T-helper 1 cell treated with Interleukin-12 subunit alpha and Interleukin-12 subunit beta and Interleukin-4 antibody, amounts not matched to agents 30 μg/mL and 1 μg/mL, for 36 hours (primary cell): ENCODE measurements around the gene PDE3B.
"Not testable (repeated sequence)": the region's sequence is repeated elsewhere in the genome, so short reads cannot be mapped to it uniquely, and the experiment has no call there.

ENCODE experiments used
- H3K27ac Mint-ChIP-seq: one replicate; pipeline ENCODE4 v1.8.0; 2021; ENCODE audit warnings: mild to moderate bottlenecking, mixed read lengths
- H3K27me3 Mint-ChIP-seq: one replicate; pipeline ENCODE4 v1.8.0; 2021; ENCODE audit warnings: low read depth, mixed read lengths
- H3K36me3 Mint-ChIP-seq: one replicate; pipeline ENCODE4 v1.8.0; 2021; ENCODE audit warnings: low read depth, mixed read lengths
- H3K4me1 Mint-ChIP-seq: one replicate; pipeline ENCODE4 v1.8.0; 2021; ENCODE audit warnings: low read depth, mixed read lengths
- H3K4me3 Mint-ChIP-seq: one replicate; pipeline ENCODE4 v1.8.0; 2021; ENCODE audit warnings: mild to moderate bottlenecking, moderate library complexity, mixed read lengths
- H3K9me3 Mint-ChIP-seq: one replicate; pipeline ENCODE4 v1.8.0; 2021; ENCODE audit warnings: mixed read lengths

The PDE3B gene

GRCh38 chr11:14863775-14864174 lies 220.2 kb downstream of the PDE3B start:
- not testable (repeated sequence) for H3K27ac Mint-ChIP-seq, H3K27me3 Mint-ChIP-seq, H3K4me3 Mint-ChIP-seq, H3K4me1 Mint-ChIP-seq
- Mint-ChIP-seq H3K36me3 (peaks cover 62% of the 10 kb centered on the region), H3K9me3 (peaks cover 18% of the 10 kb centered on the region)

GRCh38 chr11:14872032-14872431 lies 228.4 kb downstream of the PDE3B start:
- H3K27me3 Mint-ChIP-seq = no peaks in the 10 kb centered on the region
- no peaks in the 10 kb centered on the region for H3K9me3 Mint-ChIP-seq
- peaks cover 62% of the 10 kb centered on the region for H3K36me3 Mint-ChIP-seq
- H3K27ac Mint-ChIP-seq = peak overlapping the region; percentile 5
- peaks cover 9% of the 10 kb centered on the region for H3K4me1 Mint-ChIP-seq
- H3K4me3 Mint-ChIP-seq = no peak overlapping the region

GRCh38 chr11:14873632-14874031 lies 230.0 kb downstream of the PDE3B start:
- no peak overlapping the region for H3K4me3 Mint-ChIP-seq
- no peak overlapping the region for H3K27ac Mint-ChIP-seq
- no peaks in the 10 kb centered on the region for H3K9me3 Mint-ChIP-seq
- peaks cover 9% of the 10 kb centered on the region for H3K4me1 Mint-ChIP-seq
- H3K27me3 Mint-ChIP-seq = no peaks in the 10 kb centered on the region
- peaks cover 64% of the 10 kb centered on the region for H3K36me3 Mint-ChIP-seq

DNA sequence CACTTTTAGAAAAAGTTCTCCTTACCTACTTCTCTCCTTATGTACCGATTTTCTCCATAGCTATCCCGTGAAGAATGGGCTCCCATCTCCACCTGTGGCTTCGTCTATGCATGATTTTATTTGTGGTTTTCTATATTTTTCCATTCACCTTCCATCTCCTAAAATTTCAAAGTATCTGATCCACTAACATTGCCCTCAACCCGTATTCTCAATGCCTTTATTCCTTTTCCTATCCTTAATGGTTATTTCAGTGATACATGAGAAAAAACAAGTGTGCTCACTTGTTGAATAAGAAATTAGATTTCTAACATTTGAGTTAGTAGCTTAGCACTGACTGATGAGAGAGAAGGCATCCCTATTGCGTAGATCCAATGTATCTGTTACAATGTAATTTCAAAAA lies 231.6 kb downstream of the PDE3B start:
- Mint-ChIP-seq H3K36me3 (peaks cover 64% of the 10 kb centered on the region), H3K27ac (peak overlapping the region; percentile 2), H3K4me1 (peaks cover 9% of the 10 kb centered on the region), H3K9me3 (no peaks in the 10 kb centered on the region), H3K27me3 (no peaks in the 10 kb centered on the region), H3K4me3 (no peak overlapping the region)

GRCh38 chr11:14881576-14882193 lies 238.1 kb downstream of the PDE3B start:
- H3K36me3 Mint-ChIP-seq = peaks cover 46% of the 10 kb centered on the region

DNA sequence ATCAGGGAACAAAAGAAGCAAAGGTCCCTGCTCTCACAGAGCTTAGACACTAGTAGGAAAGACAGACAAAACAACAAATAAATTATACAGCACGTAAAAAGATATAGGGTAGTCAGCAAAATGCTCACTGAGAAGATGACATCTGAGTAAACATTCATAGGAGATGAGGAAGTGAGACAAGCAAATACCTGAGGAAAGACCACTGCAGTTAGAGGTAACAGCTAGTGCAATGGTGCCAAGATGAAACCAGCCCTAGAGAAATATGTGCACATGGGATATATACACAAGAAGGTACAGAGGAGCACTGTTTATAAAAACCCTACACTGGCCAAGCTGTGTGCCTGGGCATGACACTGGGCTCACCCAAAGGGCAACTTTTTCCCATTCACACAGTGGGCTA lies 238.6 kb downstream of the PDE3B start:
- H3K36me3 Mint-ChIP-seq = peaks cover 48% of the 10 kb centered on the region
- H3K27ac Mint-ChIP-seq = no peak overlapping the region
- H3K27me3 Mint-ChIP-seq = no peaks in the 10 kb centered on the region
- peaks cover 15% of the 10 kb centered on the region for H3K4me1 Mint-ChIP-seq
- H3K9me3 Mint-ChIP-seq = peaks cover 12% of the 10 kb centered on the region
- no peak overlapping the region for H3K4me3 Mint-ChIP-seq

More at GRCh38 chr11:14881576-14882193, 238.1 kb downstream of the PDE3B start:
- H3K27me3 Mint-ChIP-seq = no peaks in the 10 kb centered on the region
- peaks cover 11% of the 10 kb centered on the region for H3K4me1 Mint-ChIP-seq
- peaks cover 12% of the 10 kb centered on the region for H3K9me3 Mint-ChIP-seq
- H3K4me3 Mint-ChIP-seq = no peak overlapping the region
- no peak overlapping the region for H3K27ac Mint-ChIP-seq

DNA sequence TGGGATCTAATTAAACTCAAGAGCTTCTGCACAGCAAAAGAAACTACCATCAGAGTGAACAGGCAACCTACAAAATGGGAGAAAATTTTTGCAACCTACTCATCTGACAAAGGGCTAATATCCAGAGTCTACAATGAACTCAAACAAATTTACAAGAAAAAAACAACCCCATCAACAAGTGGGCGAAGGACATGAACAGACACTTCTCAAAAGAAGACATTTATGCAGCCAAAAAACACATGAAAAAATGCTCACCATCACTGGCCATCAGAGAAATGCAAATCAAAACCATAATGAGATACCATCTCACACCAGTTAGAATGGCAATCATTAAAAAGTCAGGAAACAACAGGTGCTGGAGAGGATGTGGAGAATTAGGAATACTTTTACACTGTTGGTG lies 240.1 kb downstream of the PDE3B start:
- not testable (repeated sequence) for H3K4me3 Mint-ChIP-seq, H3K27me3 Mint-ChIP-seq, H3K27ac Mint-ChIP-seq
- peaks cover 12% of the 10 kb centered on the region for H3K9me3 Mint-ChIP-seq
- H3K36me3 Mint-ChIP-seq = peaks cover 44% of the 10 kb centered on the region
- peaks cover 23% of the 10 kb centered on the region for H3K4me1 Mint-ChIP-seq

- Mint-ChIP-seq H3K4me3 (no peak overlapping the region), H3K4me1 (peaks cover 30% of the 10 kb centered on the region), H3K27ac (no peak overlapping the region), H3K36me3 (peaks cover 44% of the 10 kb centered on the region), H3K9me3 (peaks cover 12% of the 10 kb centered on the region), H3K27me3 (no peaks in the 10 kb centered on the region)
These were observed 241.2 kb downstream of the PDE3B start for GRCh38 chr11:14884667-14885273.

DNA sequence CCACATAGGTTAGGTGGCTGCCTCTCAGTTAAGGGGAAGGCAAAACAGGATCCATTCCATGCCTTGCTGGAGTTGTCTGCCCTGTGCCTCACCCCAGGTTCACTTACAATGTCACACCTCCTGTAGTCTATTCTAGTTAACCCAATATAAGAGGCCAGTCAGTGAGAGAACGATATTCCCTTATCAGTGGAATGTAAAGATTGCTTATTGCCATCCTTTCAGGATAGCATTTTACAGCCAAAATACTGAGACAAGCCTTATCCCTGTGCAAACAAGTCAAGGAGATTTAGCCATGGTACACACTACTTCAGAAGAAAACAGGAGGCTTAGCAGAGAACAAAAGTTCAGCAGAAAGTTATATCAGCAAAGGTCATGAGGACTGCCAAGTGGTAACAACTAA lies 242.9 kb downstream of the PDE3B start:
- Mint-ChIP-seq H3K4me3 (no peak overlapping the region), H3K36me3 (peaks cover 35% of the 10 kb centered on the region), H3K9me3 (peaks cover 10% of the 10 kb centered on the region), H3K27ac (no peak overlapping the region), H3K27me3 (no peaks in the 10 kb centered on the region), H3K4me1 (peaks cover 39% of the 10 kb centered on the region)

GRCh38 chr11:14891143-14892035 lies 247.8 kb downstream of the PDE3B start:
- Mint-ChIP-seq H3K9me3 (no peaks in the 10 kb centered on the region), H3K4me1 (peaks cover 57% of the 10 kb centered on the region), H3K27me3 (no peaks in the 10 kb centered on the region), H3K4me3 (peak overlapping the region; percentile 95), H3K27ac (peak overlapping the region; percentile 99), H3K36me3 (peaks cover 20% of the 10 kb centered on the region)

DNA sequence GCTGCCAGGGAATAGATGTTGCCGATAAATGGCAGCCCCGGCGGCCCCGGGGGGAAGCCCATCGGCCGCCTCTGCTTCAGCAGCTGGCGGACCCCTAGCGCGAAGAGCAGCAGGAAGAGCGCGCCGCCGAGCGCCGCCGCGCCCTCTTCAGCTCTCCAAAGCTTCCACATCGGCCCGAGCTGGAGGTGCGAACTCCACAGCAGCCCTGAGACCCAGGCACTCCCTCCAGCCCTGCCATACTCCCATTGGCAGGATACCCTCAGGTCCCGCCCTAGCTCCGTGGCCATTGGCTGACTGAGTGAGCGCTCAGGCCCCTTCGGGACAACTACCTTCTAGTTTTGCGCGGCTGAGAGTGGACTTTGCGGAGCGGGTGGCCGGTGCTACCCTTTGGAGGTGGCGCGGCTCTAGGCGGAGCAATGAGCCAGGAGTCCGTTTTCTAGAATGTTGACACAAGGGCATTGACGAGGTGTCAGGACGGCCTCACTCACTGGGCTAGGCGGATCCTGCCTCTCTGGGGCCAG lies 248.5 kb downstream of the PDE3B start, which contains the start of gene CYP2R1:
Gene CYP2R1 (minus strand): TSS at position 196 of the 521 bp plus-strand sequence. CDS start 26 bp downstream, at position 170.
- Mint-ChIP-seq H3K27me3 (no peaks in the 10 kb centered on the region), H3K27ac (peak within 1 kb of the TSS; percentile 99), H3K36me3 (peaks cover 17% of the 10 kb centered on the region), H3K9me3 (no peaks in the 10 kb centered on the region), H3K4me1 (peaks cover 50% of the 10 kb centered on the region), H3K4me3 (peak within 1 kb of the TSS; percentile 95)

- H3K27ac Mint-ChIP-seq = peak overlapping the region; percentile 82
- H3K4me3 Mint-ChIP-seq = peak overlapping the region; percentile 85
- H3K4me1 Mint-ChIP-seq = peaks cover 49% of the 10 kb centered on the region
- H3K27me3 Mint-ChIP-seq = no peaks in the 10 kb centered on the region
- H3K9me3 Mint-ChIP-seq = no peaks in the 10 kb centered on the region
- peaks cover 15% of the 10 kb centered on the region for H3K36me3 Mint-ChIP-seq
These were observed 249.0 kb downstream of the PDE3B start for GRCh38 chr11:14892577-14892976.

GRCh38 chr11:14894657-14895598 lies 251.3 kb downstream of the PDE3B start:
- H3K27me3 Mint-ChIP-seq = no peaks in the 10 kb centered on the region
- peak overlapping the region; percentile 13 for H3K4me3 Mint-ChIP-seq
- peaks cover 34% of the 10 kb centered on the region for H3K4me1 Mint-ChIP-seq
- no peaks in the 10 kb centered on the region for H3K9me3 Mint-ChIP-seq
- H3K27ac Mint-ChIP-seq = peak overlapping the region; percentile 28
- peaks cover 8% of the 10 kb centered on the region for H3K36me3 Mint-ChIP-seq

DNA sequence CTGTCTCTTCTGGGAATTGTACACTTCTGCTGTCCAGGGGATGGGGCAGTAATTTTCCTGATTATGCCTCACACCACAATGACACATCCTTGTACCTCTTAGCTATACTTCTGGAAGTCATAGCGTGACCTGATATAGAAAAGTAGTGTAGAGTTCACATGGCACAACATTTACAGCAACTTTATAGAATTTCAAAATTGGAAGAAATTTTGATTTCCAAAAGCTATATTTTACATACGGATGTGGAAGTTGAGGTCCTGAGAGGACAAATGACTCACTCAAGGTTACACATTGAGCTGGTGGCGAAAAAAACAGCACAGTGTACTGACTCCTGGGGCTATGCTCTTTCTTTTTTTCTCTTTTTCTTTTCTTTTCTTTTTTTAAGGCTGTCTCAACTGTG lies 254.8 kb downstream of the PDE3B start:
- Mint-ChIP-seq H3K9me3 (no peaks in the 10 kb centered on the region), H3K4me1 (peaks cover 24% of the 10 kb centered on the region), H3K4me3 (no peak overlapping the region), H3K27ac (no peak overlapping the region), H3K36me3 (peaks cover 5% of the 10 kb centered on the region), H3K27me3 (no peaks in the 10 kb centered on the region)
